Bronchial epithelial cell (primary cell): ENCODE results near the gene SERPING1. TPM values are rescaled to one million over a fixed set of nuclear protein-coding genes. Genes with fewer than 3 reads are reported as not detected.

Experiments
- DNase-seq: peaks from one replicate; pipeline ENCODE4 v3.0.0-alpha.2; 2010; ENCODE audit warnings: low read depth
- FAIRE-seq: peaks from 2 replicates; lab custom pipeline; 2011; peaks lifted over from hg19 to GRCh38; lab: Jason Lieb, UNC
- H3K27me3 ChIP-seq: 2 replicates; pipeline ENCODE4 v1.5.1; 2011; ENCODE audit warnings: low read length; ENCODE audit not compliant: control insufficient read depth, insufficient read depth
- H3K36me3 ChIP-seq: 2 replicates; pipeline ENCODE4 v1.5.1; 2011; ENCODE audit warnings: low read length; ENCODE audit not compliant: control insufficient read depth, insufficient read depth
- H3K4me3 ChIP-seq: 2 replicates; pipeline ENCODE4 v1.5.1; 2011; ENCODE audit warnings: mild to moderate bottlenecking, low read depth, low read length, control low read depth
- total RNA-seq: library from RNA; depleted of rRNA; stranded (reverse); fragments of >200 nt; gene quantifications from 2 replicates; pipeline ENCODE4 v1.2.1, GENCODE V29; 2014
- TF ChIP-seq, protein P1 (sequence below): IDR thresholded peaks from 2 replicates; pipeline ENCODE4 v1.5.1; 2011; ENCODE audit warnings: mild to moderate bottlenecking, moderate library complexity, low read length, control low read depth, inconsistent platforms; ENCODE audit not compliant: insufficient read depth, severe bottlenecking

Gene SERPING1
- total RNA-seq, 1 donor from 2014 or later: 1.3 TPM

DNA sequence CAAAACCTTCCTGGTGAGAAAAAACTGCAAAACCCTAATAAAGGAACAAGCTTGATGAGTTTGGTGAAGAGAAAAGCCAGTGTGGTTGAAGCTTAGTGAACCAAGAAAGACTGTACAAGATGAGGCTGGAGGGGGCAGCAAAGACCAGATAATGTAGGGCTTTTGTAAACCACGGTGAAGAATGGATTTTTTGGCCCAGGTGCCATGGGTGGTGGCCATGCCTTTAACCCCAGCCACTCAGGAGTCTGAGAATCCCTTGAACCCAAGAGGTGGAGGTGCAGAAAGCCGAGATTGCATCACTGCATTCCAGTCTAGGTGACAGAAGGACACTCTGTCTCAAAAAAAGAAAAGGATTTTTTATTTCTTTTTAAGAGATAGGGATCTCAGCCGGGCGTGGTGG, 65.4 kb downstream of the SERPING1 start:
- FAIRE-seq (no peak), DNase-seq (no peak)
- no peak overlapping the region for H3K4me3 ChIP-seq
- TF ChIP-seq, protein P1, sequence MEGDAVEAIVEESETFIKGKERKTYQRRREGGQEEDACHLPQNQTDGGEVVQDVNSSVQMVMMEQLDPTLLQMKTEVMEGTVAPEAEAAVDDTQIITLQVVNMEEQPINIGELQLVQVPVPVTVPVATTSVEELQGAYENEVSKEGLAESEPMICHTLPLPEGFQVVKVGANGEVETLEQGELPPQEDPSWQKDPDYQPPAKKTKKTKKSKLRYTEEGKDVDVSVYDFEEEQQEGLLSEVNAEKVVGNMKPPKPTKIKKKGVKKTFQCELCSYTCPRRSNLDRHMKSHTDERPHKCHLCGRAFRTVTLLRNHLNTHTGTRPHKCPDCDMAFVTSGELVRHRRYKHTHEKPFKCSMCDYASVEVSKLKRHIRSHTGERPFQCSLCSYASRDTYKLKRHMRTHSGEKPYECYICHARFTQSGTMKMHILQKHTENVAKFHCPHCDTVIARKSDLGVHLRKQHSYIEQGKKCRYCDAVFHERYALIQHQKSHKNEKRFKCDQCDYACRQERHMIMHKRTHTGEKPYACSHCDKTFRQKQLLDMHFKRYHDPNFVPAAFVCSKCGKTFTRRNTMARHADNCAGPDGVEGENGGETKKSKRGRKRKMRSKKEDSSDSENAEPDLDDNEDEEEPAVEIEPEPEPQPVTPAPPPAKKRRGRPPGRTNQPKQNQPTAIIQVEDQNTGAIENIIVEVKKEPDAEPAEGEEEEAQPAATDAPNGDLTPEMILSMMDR: peak; percentile 19
- peaks cover 14% of the 10 kb centered on the region for H3K36me3 ChIP-seq
- no peaks in the 10 kb centered on the region for H3K27me3 ChIP-seq

DNA sequence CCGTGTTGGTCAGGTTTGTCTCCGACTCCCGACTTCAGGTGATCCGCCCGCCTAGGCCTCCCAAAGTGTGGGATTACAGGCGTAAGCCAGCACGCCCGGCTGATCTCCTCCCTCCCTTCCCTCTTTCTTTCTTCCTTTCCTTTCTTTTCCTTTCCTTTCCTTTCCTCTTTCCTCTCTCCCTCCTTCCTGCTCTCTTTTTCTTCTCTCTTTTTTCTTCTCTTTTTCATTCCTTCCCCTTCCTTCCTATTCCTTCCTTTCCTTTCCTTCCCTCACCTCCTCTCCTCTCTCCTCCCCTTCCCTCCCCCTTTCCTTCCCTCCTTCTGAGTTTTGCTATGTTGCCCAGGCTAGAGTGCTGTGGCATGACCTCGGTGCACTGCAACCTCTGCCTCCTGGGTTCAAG, 66.5 kb downstream of the SERPING1 start:
- no peak for FAIRE-seq
- TF ChIP-seq, protein P1: no peak
- Histone ChIP-seq H3K36me3 (peaks cover 14% of the 10 kb centered on the region), H3K4me3 (no peak overlapping the region), H3K27me3 (no peaks in the 10 kb centered on the region)
- DNase-seq: no peak

Other genes with a start within 250 kb of the SERPING1 start
- gene PRG3, start 216.5 kb upstream of the SERPING1 start, total RNA-seq: not detected in 2 replicates
- under 0.01 TPM in 1 of 2 replicates, not detected in the other for gene PRG2, start 207.0 kb upstream of the SERPING1 start, total RNA-seq
- gene SLC43A3, start 170.6 kb upstream of the SERPING1 start, total RNA-seq: 1.8 and 3.2 TPM in 2 replicates
- not detected in 2 replicates for gene RTN4RL2, start 137.2 kb upstream of the SERPING1 start, total RNA-seq
- gene SLC43A1, start 82.0 kb upstream of the SERPING1 start, total RNA-seq: 1.0 and 1.3 TPM in 2 replicates
- 71.2 and 86.9 TPM in 2 replicates for gene TIMM10, start 66.9 kb upstream of the SERPING1 start, total RNA-seq
- not detected in 2 replicates for gene SMTNL1, start 60.1 kb upstream of the SERPING1 start, total RNA-seq
- 7.4 and 13.6 TPM in 2 replicates for gene UBE2L6, start 30.0 kb upstream of the SERPING1 start, total RNA-seq
- gene YPEL4, start 52.2 kb downstream of the SERPING1 start, total RNA-seq: 0.26 TPM in 1 of 2 replicates, not detected in the other
- gene CLP1, start 60.1 kb downstream of the SERPING1 start, total RNA-seq: 15.7 and 28.2 TPM in 2 replicates
- 30.3 and 43.5 TPM in 2 replicates for gene ZDHHC5, start 70.4 kb downstream of the SERPING1 start, total RNA-seq
- gene MED19, start 114.5 kb downstream of the SERPING1 start, total RNA-seq: 13.2 and 17.2 TPM in 2 replicates
- 70.5 and 71.3 TPM in 2 replicates for gene TMX2, start 114.9 kb downstream of the SERPING1 start, total RNA-seq
- gene SELENOH, start 143.8 kb downstream of the SERPING1 start, total RNA-seq: 89.4 and 139 TPM in 2 replicates
- not detected in 2 replicates for gene BTBD18, start 154.1 kb downstream of the SERPING1 start, total RNA-seq
- 131 and 227 TPM in 2 replicates for gene CTNND1, start 164.1 kb downstream of the SERPING1 start, total RNA-seq